Measurements from ENCODE around the gene ZNF726. TPM values are rescaled to one million over a fixed set of nuclear protein-coding genes. Genes with fewer than 3 reads are reported as not detected.

Gene ZNF726
- total RNA-seq, 2 donors from 2014 or later = 5.8 TPM; not detected in 1

GRCh38 chr19:23980805-23981204 is 66.1 kb downstream of the ZNF726 start:
- TF ChIP-seq, protein P1, sequence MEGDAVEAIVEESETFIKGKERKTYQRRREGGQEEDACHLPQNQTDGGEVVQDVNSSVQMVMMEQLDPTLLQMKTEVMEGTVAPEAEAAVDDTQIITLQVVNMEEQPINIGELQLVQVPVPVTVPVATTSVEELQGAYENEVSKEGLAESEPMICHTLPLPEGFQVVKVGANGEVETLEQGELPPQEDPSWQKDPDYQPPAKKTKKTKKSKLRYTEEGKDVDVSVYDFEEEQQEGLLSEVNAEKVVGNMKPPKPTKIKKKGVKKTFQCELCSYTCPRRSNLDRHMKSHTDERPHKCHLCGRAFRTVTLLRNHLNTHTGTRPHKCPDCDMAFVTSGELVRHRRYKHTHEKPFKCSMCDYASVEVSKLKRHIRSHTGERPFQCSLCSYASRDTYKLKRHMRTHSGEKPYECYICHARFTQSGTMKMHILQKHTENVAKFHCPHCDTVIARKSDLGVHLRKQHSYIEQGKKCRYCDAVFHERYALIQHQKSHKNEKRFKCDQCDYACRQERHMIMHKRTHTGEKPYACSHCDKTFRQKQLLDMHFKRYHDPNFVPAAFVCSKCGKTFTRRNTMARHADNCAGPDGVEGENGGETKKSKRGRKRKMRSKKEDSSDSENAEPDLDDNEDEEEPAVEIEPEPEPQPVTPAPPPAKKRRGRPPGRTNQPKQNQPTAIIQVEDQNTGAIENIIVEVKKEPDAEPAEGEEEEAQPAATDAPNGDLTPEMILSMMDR (conservative IDR thresholded peaks at IDR 0.05) = no peak
- WGBS, 2 experiments (ENCODE audit: insufficient coverage in 1 of 2, insufficient read length in 1 of 2) = 48% methylated on average over 2 of the region's 2 CpGs; no CpG with 5 or more reads in 1 of the 2 experiments
- DNase-seq = no peak
- Histone ChIP-seq H3K36me3 (ENCODE audit: control insufficient read depth, insufficient read depth, low read length) (no peaks in the 10 kb centered on the region), H3K27ac (ENCODE audit: low read depth, low read length) (no peak overlapping the region), H3K4me3 (ENCODE audit: low read length) (no peak overlapping the region), H3K9me3 (ENCODE audit: control insufficient read depth, low read length) (peaks cover 47% of the 10 kb centered on the region), H3K4me1 (ENCODE audit: control insufficient read depth, insufficient read depth, low read length) (no peaks in the 10 kb centered on the region), H3K27me3 (ENCODE audit: control insufficient read depth, insufficient read depth, low read length, poor library complexity, severe bottlenecking) (no peaks in the 10 kb centered on the region), H3K9ac (ENCODE audit: extremely low read depth, low read length, poor library complexity, severe bottlenecking) (no peak overlapping the region)
- H3K27ac Mint-ChIP-seq = no peak overlapping the region
- no peaks in the 10 kb centered on the region for H3K4me1 Mint-ChIP-seq
- H3K4me3 Mint-ChIP-seq = no peak overlapping the region
- no peaks in the 10 kb centered on the region for H3K36me3 Mint-ChIP-seq (ENCODE audit: low read depth)
- H3K27me3 Mint-ChIP-seq (ENCODE audit: insufficient read depth) = no peaks in the 10 kb centered on the region
- peaks cover 92% of the 10 kb centered on the region for H3K9me3 Mint-ChIP-seq

- no peak for DNase-seq
- Histone ChIP-seq H3K27me3 (ENCODE audit: control insufficient read depth, insufficient read depth, low read length, poor library complexity, severe bottlenecking) (no peaks in the 10 kb centered on the region), H3K4me1 (ENCODE audit: control insufficient read depth, insufficient read depth, low read length) (no peaks in the 10 kb centered on the region), H3K36me3 (ENCODE audit: control insufficient read depth, insufficient read depth, low read length) (no peaks in the 10 kb centered on the region), H3K9me3 (ENCODE audit: control insufficient read depth, low read length) (peaks cover 54% of the 10 kb centered on the region), H3K27ac (ENCODE audit: low read depth, low read length) (no peak overlapping the region), H3K9ac (ENCODE audit: extremely low read depth, low read length, poor library complexity, severe bottlenecking) (no peak overlapping the region), H3K4me3 (ENCODE audit: low read length) (no peak overlapping the region)
- Mint-ChIP-seq H3K4me3 (no peak overlapping the region), H3K9me3 (peaks cover 92% of the 10 kb centered on the region), H3K36me3 (ENCODE audit: low read depth) (no peaks in the 10 kb centered on the region), H3K27ac (no peak overlapping the region), H3K4me1 (no peaks in the 10 kb centered on the region), H3K27me3 (ENCODE audit: insufficient read depth) (no peaks in the 10 kb centered on the region)
- 63 to 66% methylated on average over 1 to 2 of the region's 2 CpGs for WGBS, 2 experiments (ENCODE audit: insufficient coverage in 1 of 2, insufficient read length in 1 of 2)
- TF ChIP-seq, protein P1 (conservative IDR thresholded peaks at IDR 0.05) = no peak
These were observed 67.2 kb downstream of the ZNF726 start for GRCh38 chr19:23981863-23982262.

- no peaks in the 10 kb centered on the region for H3K36me3 Mint-ChIP-seq (ENCODE audit: low read depth)
- peaks cover 49% of the 10 kb centered on the region for H3K9me3 ChIP-seq (ENCODE audit: control insufficient read depth, low read length)
- no peaks in the 10 kb centered on the region for H3K36me3 ChIP-seq (ENCODE audit: control insufficient read depth, insufficient read depth, low read length)
- H3K27ac ChIP-seq (ENCODE audit: low read depth, low read length) = no peak overlapping the region
- no peaks in the 10 kb centered on the region for H3K4me1 Mint-ChIP-seq
- H3K9me3 Mint-ChIP-seq = peaks cover 92% of the 10 kb centered on the region
- H3K4me1 ChIP-seq (ENCODE audit: control insufficient read depth, insufficient read depth, low read length) = no peaks in the 10 kb centered on the region
- H3K27me3 Mint-ChIP-seq (ENCODE audit: insufficient read depth) = no peaks in the 10 kb centered on the region
- no peak overlapping the region for H3K27ac Mint-ChIP-seq
- H3K9ac ChIP-seq (ENCODE audit: extremely low read depth, low read length, poor library complexity, severe bottlenecking) = no peak overlapping the region
- TF ChIP-seq, protein P1 (conservative IDR thresholded peaks at IDR 0.05) = no peak
- 14% methylated on average over 1 of the region's 1 CpG; no CpG with 5 or more reads in 1 of the 2 experiments for WGBS, 2 experiments (ENCODE audit: insufficient coverage in 1 of 2, insufficient read length in 1 of 2)
- no peaks in the 10 kb centered on the region for H3K27me3 ChIP-seq (ENCODE audit: control insufficient read depth, insufficient read depth, low read length, poor library complexity, severe bottlenecking)
- no peak overlapping the region for H3K4me3 Mint-ChIP-seq
- no peak overlapping the region for H3K4me3 ChIP-seq (ENCODE audit: low read length)
- DNase-seq = no peak
These were observed 68.7 kb downstream of the ZNF726 start for GRCh38 chr19:23983406-23983805.

Other genes with a start within 250 kb of the ZNF726 start
- gene ZNF675, start 227.7 kb upstream of the ZNF726 start, total RNA-seq = 10 to 100 TPM; 26.7 to 29.9 TPM
- gene ZNF681, start 156.0 kb upstream of the ZNF726 start, total RNA-seq = 10 to 100 TPM in 1 of 2 donors, 1 to 10 TPM in 1; 3.5 to 11.3 TPM
- gene ZNF254, start 172.3 kb downstream of the ZNF726 start, total RNA-seq = 10 to 100 TPM; 30.7 to 33.8 TPM